Muscle of leg (tissue), 11 donors: ENCODE data around the gene PMM2. TPM values are rescaled to one million over a fixed set of nuclear protein-coding genes. Genes with fewer than 3 reads are reported as not detected.
"Not testable (repeated sequence)": the region's sequence is repeated elsewhere in the genome, so short reads cannot be mapped to it uniquely, and the experiment has no call there.

Experiments
- DNase-seq: peaks from one replicate; pipeline ENCODE4 v3.0.0; 2013
- H3K27ac ChIP-seq: one replicate; pipeline ENCODE4 v1.5.1; 2013; ENCODE audit warnings: mild to moderate bottlenecking, low read length, control low read depth
- H3K27me3 ChIP-seq: one replicate; pipeline ENCODE4 v1.6.1; 2013; ENCODE audit warnings: low read length; ENCODE audit not compliant: control insufficient read depth, insufficient read depth
- H3K36me3 ChIP-seq: one replicate; pipeline ENCODE4 v1.6.1; 2013; ENCODE audit warnings: low read length; ENCODE audit not compliant: control insufficient read depth, insufficient read depth
- H3K4me1 ChIP-seq: one replicate; pipeline ENCODE4 v1.6.1; 2013; ENCODE audit warnings: low read length; ENCODE audit not compliant: control insufficient read depth, insufficient read depth
- H3K4me3 ChIP-seq: one replicate; pipeline ENCODE4 v1.5.1; 2013; ENCODE audit warnings: low read length, control low read depth
- H3K9me3 ChIP-seq: replicated peaks from 2 replicates; pipeline ENCODE4 v1.6.1; 2013; ENCODE audit warnings: low read depth, low read length; ENCODE audit not compliant: control insufficient read depth
- WGBS: methylation state at CpG from one replicate; pipeline ENCODE4 v1.1.5; 2013; ENCODE audit warnings: missing lambda C conversion rate; ENCODE audit not compliant: insufficient coverage; 5-methylcytosine and 5-hydroxymethylcytosine counted together
- polyA plus RNA-seq, 8 donors: library from polyadenylated mRNA; unstranded; fragments of 120-200 nt; gene quantifications; one replicate each; pipeline versions ENCODE4 v1.2.1 to v1.2.3, GENCODE V29; 2013; ENCODE audit warnings: inconsistent platforms in 1 of 8, low replicate concordance in 1 of 8; ENCODE audit not compliant: insufficient read length in 8 of 8, insufficient read depth in 1 of 8
- total RNA-seq: library from RNA; stranded (reverse); fragments of 120-200 nt; gene quantifications from one replicate; pipeline ENCODE4 v1.2.4, GENCODE V29; 2013

Gene PMM2
- total and polyA plus RNA-seq, 9 donors: 17.5 to 26.2 (median 19.6) TPM

- not testable (repeated sequence) for H3K27ac ChIP-seq, H3K4me1 ChIP-seq, H3K4me3 ChIP-seq, H3K27me3 ChIP-seq, DNase-seq, H3K9me3 ChIP-seq, H3K36me3 ChIP-seq
- WGBS: 86% methylated on average over 6 of the region's 7 CpGs
These were observed 76.2 kb downstream of the PMM2 start for GRCh38 chr16:8873866-8874195.

DNA sequence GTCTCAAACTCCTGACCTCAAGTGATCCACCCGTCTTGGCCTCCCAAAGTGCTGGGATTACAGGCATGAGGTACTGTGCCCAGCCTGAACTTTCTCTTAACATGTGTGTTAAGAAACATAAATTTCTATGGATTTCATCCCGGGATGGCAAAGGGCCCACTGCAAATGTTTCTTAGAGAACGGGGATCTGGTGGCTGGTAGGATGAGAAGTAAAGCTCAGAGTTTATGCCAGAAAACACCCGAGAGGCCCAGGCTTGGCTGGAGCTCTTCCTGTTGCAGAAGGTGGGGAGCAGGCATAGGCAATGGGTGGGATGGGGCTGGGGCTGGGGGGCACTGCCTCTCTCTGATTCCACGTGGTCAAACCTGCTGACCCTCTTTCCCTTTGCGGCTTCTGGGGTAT is 76.7 kb downstream of the PMM2 start:
- no peak overlapping the region for H3K27ac ChIP-seq
- DNase-seq: peak; percentile 85
- 20% methylated on average over 5 of the region's 6 CpGs for WGBS

GRCh38 chr16:8875317-8875716 is 77.7 kb downstream of the PMM2 start:
- H3K36me3 ChIP-seq, DNase-seq, H3K4me3 ChIP-seq, H3K27ac ChIP-seq, H3K4me1 ChIP-seq, H3K27me3 ChIP-seq, H3K9me3 ChIP-seq: not testable (repeated sequence)
- 71% methylated on average over 5 of the region's 7 CpGs for WGBS

More for the DNA sequence above, 76.7 kb downstream of the PMM2 start:
- Histone ChIP-seq H3K4me3 (no peak overlapping the region), H3K27me3 (peaks cover 2% of the 10 kb centered on the region), H3K4me1 (peaks cover 4% of the 10 kb centered on the region), H3K9me3 (no peaks in the 10 kb centered on the region), H3K36me3 (no peaks in the 10 kb centered on the region)

- WGBS: no CpG with 5 or more reads among the region's 8 CpGs
These were observed 80.4 kb downstream of the PMM2 start for GRCh38 chr16:8877894-8878522.

DNA sequence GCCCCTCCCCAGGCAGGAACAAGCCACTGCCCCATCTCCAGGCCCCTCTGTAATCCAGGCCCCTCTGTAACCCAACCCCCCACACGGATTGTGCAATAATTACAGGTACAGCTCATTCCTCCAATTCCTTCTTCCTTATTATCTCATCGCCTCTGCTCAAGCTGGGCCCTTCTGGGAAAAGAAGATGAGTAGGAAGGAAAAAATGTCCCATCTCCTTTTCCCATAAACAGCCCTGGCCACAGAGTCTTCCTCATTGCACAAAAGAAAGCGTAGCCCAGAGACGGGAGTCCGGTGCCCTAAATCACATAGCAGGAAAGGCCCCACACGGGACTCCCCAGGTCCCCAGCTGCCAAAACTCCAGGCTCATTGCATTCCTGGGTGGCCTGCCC is 80.9 kb downstream of the PMM2 start:
- no peaks in the 10 kb centered on the region for H3K36me3 ChIP-seq
- H3K27me3 ChIP-seq: peaks cover 2% of the 10 kb centered on the region
- H3K9me3 ChIP-seq: no peaks in the 10 kb centered on the region
- H3K27ac ChIP-seq: no peak overlapping the region
- no peak for DNase-seq
- 45% methylated on average over 4 of the region's 6 CpGs for WGBS
- H3K4me3 ChIP-seq: no peak overlapping the region
- H3K4me1 ChIP-seq: peaks cover 2% of the 10 kb centered on the region

More at GRCh38 chr16:8877894-8878522, 80.4 kb downstream of the PMM2 start:
- no peak for DNase-seq
- no peaks in the 10 kb centered on the region for H3K9me3 ChIP-seq
- H3K27ac ChIP-seq: no peak overlapping the region
- no peak overlapping the region for H3K4me3 ChIP-seq
- peaks cover 2% of the 10 kb centered on the region for H3K27me3 ChIP-seq
- H3K4me1 ChIP-seq: peaks cover 2% of the 10 kb centered on the region
- no peaks in the 10 kb centered on the region for H3K36me3 ChIP-seq

DNA sequence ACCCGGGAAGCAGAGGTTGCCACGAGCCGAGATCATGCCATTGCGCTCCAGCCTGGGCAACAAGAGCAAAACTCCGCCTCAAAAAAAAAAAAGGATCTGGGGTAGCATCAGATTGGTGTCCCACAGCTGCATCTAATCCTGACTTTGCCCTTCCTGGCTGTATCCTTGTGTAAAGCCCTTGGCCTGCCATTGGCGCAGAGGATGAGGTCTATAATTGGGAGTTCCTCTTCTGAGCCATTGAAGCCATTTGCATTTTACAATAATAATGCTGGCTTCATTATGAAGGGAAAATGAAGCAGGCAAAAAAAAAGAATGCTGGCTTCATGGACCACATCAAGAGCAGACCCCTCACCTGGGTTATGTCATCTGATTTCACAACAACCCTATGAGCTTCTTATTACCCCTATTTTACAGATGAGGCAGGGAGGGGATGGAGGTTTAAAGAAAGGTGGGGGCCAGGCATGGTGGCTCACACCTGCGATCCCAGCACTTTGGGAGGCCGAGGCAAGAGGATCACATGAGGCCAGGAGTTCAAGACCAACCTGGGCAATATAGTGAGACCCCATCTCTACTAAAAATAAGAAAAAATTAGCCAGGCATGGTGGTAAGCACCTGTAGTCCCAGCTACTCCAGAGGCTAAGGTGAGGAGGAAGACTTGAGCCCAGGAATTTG is 83.3 kb downstream of the PMM2 start:
- Histone ChIP-seq H3K36me3 (no peaks in the 10 kb centered on the region), H3K27me3 (peaks cover 8% of the 10 kb centered on the region), H3K4me1 (peaks cover 18% of the 10 kb centered on the region), H3K4me3 (no peak overlapping the region), H3K9me3 (no peaks in the 10 kb centered on the region), H3K27ac (no peak overlapping the region)
- DNase-seq: no peak
- WGBS: 100% methylated on average over 1 of the region's 8 CpGs

GRCh38 chr16:8882041-8882617 is 84.5 kb downstream of the PMM2 start, which contains the start of gene LITAFD:
LITAFD (plus strand) TSS chr16:8882351; CDS start chr16:8884356, 2,005 bp downstream.
- H3K27ac ChIP-seq: no peak within 1 kb of the TSS
- DNase-seq: no peak
- no peak within 1 kb of the TSS for H3K4me3 ChIP-seq
- peaks cover 9% of the 10 kb centered on the region for H3K27me3 ChIP-seq
- H3K36me3 ChIP-seq: peaks cover 2% of the 10 kb centered on the region
- WGBS: 60% methylated on average over 9 of the region's 10 CpGs
- H3K4me1 ChIP-seq: peaks cover 24% of the 10 kb centered on the region
- H3K9me3 ChIP-seq: no peaks in the 10 kb centered on the region

DNA sequence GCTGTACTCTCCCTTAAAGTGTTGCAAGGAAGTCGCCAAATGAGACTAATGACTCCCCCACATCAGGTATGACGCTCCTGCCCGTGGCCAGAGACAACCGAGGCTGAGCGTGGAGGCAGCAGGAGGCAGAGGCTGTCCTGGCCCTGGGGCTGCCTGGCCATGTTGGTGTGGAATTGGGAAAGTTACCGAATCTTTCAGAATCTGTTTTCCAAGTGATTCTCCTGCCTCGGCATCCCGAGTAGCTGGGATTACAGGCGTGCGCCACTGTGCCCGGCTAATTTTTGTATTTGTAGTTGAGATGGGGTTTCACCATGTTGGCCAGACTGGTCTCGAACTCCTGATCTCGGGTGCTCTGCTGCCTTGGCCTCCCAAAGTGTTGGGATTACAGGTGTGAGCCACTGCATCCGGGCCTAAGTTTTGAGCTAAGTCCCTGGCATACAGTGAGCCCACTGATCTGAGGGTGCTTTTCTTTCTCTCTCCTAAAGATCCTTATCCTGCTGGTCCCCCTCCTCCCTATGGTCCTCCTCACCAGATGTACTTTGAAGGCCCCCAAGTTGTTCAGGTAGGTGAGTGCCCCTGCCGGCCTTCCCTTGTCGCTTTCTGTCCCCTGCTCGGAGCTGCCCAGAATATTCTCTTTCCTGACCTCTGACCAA is 85.2 kb downstream of the PMM2 start:
- no peak overlapping the region for H3K4me3 ChIP-seq
- 79% methylated on average over 10 of the region's 17 CpGs for WGBS

DNA sequence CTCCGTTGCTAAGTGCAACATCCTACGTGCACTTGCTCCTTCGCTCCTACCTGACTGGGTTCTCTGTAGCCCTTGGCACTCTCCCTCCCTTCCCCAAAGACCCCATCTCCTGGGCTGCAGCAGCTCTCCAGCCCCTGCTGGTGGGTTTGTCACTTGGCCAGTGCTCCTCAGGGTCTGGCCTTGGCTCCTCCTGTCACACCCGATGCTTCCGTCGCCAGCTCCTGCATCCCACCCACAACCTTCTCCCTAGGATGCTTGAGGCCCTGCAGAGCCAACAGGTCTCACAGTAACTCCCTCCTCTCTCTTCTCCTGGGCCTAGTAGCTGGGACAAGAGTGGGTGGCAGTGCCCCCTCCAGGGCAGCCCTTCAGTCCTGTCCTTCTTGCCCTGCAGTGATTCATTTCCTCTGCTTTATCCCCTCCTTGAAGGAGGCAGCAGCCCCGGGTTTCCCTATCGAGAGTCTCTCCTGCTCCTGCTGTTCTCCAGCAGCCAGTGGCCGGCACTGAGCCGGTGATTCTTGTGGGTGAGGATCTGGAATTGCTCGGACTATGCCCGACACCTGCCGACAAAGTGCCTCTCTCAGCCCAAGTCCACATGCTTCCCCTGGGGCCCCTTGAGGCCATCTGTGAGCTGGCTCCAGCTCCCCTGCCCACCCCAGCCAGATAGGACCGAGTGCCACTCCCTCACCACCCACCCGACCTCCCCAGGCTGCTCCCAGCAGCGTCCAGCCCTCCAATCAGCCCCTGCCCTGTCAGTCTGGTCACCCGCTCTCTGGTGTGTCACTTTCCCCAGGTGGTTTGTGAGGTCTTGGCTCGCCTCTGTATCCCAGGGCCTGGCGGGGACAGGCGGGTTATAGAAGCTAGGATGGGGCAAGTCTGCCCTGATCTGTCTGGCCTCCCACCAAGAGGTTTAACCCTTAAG is 88.3 kb downstream of the PMM2 start:
- H3K27ac ChIP-seq: no peak overlapping the region
- no peak for DNase-seq

More for the DNA sequence above, 85.2 kb downstream of the PMM2 start:
- Histone ChIP-seq H3K27ac (no peak overlapping the region), H3K4me1 (peaks cover 25% of the 10 kb centered on the region), H3K9me3 (no peaks in the 10 kb centered on the region), H3K27me3 (peaks cover 9% of the 10 kb centered on the region), H3K36me3 (peaks cover 9% of the 10 kb centered on the region)
- DNase-seq: no peak

More for the DNA sequence above, 88.3 kb downstream of the PMM2 start:
- Histone ChIP-seq H3K27me3 (peaks cover 8% of the 10 kb centered on the region), H3K9me3 (no peaks in the 10 kb centered on the region), H3K4me1 (peaks cover 26% of the 10 kb centered on the region), H3K36me3 (peaks cover 31% of the 10 kb centered on the region), H3K4me3 (no peak overlapping the region)
- whole genome bisulfite sequencing: 10% methylated on average over 20 of the region's 20 CpGs
